ENCODE measurements around the gene ERN1. TPM values are rescaled to one million over a fixed set of nuclear protein-coding genes. Genes with fewer than 3 reads are reported as not detected.

Gene ERN1
- total RNA-seq, 1 donor from 2014 or later, result 6.3 TPM

DNA sequence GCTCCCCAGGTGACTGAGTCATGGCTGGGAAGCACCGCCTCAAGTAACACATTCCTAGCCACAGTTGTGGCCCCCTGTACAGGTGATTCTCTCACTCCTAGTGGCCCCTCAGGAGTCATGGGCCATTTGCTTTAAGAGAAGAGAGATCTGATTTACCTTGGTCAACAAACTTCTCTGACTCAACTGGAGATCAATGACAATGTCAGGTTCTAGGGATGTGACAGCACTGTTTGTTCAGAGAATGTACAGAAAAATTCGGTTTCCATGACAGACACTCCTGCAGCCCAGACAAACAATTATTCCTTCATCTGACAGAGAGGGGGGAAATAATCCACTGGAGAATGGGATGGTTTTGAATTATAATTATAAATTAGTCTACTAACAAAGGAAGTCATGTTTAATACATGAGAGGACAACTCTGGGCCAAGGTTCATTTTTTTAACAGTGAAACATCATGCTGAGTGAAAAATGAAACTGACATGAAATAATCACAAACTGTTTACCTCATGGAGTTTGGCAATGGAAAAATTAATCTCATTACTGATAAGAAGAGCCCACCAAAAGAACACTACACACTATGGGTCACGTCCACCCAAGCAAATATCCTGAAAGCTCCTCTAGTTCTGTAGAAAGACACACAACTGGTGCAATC lies 9.7 kb downstream of the ERN1 start:
- DNase-seq (ENCODE audit: low read depth), result no peak
- TF ChIP-seq CTCF (conservative IDR thresholded peaks at IDR 0.05; ENCODE audit: low read depth, low read length), result no peak

GRCh38 chr17:64117981-64118979 lies 11.7 kb downstream of the ERN1 start:
- H3K4me3 ChIP-seq (ENCODE audit: low read depth, low read length), result no peak overlapping the region
- DNase-seq (ENCODE audit: low read depth), result no peak
- TF ChIP-seq CTCF (conservative IDR thresholded peaks at IDR 0.05; ENCODE audit: low read depth, low read length), result no peak

More for the DNA sequence above, 9.7 kb downstream of the ERN1 start:
- no peak overlapping the region for H3K4me3 ChIP-seq (ENCODE audit: low read depth, low read length)

- DNase-seq (ENCODE audit: low read depth), result no peak
- H3K4me3 ChIP-seq (ENCODE audit: low read depth, low read length), result no peak overlapping the region
- no peak for TF ChIP-seq CTCF (conservative IDR thresholded peaks at IDR 0.05; ENCODE audit: low read depth, low read length)
These were observed 14.0 kb downstream of the ERN1 start for GRCh38 chr17:64115822-64116534.

DNA sequence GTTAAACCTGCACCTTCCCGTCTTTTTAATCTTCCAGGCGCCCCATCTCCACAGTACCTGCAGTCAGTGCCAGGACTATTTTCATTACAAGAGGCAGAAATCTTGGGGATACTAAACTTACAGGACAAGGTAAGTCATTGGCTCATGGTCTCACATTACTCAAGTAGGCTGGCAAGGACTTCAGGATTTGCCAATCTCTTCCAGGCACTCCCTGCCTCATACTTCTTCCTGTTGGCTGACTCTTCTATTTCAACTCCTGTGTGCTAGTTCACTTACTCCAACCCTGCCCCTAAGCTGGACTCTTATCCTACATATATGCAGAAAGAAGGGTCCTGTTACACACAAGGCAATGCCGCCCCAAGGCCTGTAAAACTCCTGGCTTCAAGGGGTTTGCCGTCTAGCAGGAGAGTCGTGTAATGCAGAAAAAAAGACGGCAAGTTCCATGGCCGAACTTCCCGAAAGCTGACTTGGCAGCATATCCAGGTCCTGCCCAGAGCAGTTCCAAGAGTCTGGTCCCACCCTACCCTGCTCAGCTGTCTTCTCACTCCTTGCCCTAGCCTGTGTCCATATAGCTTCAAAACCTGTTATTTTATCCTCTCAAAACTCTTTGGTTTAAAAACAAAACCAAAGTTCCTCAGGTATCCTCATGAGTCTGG lies 14.8 kb downstream of the ERN1 start:
- DNase-seq (ENCODE audit: low read depth), result no peak
- no peak for TF ChIP-seq CTCF (conservative IDR thresholded peaks at IDR 0.05; ENCODE audit: low read depth, low read length)
- H3K4me3 ChIP-seq (ENCODE audit: low read depth, low read length), result no peak overlapping the region

GRCh38 chr17:64113006-64113405 lies 16.9 kb downstream of the ERN1 start:
- no peak overlapping the region for H3K4me3 ChIP-seq (ENCODE audit: low read depth, low read length)
- DNase-seq (ENCODE audit: low read depth), result no peak
- TF ChIP-seq CTCF (conservative IDR thresholded peaks at IDR 0.05; ENCODE audit: low read depth, low read length), result no peak

GRCh38 chr17:64111831-64112230 lies 18.1 kb downstream of the ERN1 start:
- DNase-seq (ENCODE audit: low read depth), result no peak
- no peak for TF ChIP-seq CTCF (conservative IDR thresholded peaks at IDR 0.05; ENCODE audit: low read depth, low read length)
- no peak overlapping the region for H3K4me3 ChIP-seq (ENCODE audit: low read depth, low read length)

Data from epithelial cell of proximal tubule (primary cell).